ENCODE results near the gene TCF12. TPM values are rescaled to one million over a fixed set of nuclear protein-coding genes. Genes with fewer than 3 reads are reported as not detected.

Gene TCF12
- total and polyA plus RNA-seq, 2 of the 8 experiments (the other 6 are each of a cell fraction or from before 2014, with no cell fraction given) = 85.8 to 101 TPM

DNA sequence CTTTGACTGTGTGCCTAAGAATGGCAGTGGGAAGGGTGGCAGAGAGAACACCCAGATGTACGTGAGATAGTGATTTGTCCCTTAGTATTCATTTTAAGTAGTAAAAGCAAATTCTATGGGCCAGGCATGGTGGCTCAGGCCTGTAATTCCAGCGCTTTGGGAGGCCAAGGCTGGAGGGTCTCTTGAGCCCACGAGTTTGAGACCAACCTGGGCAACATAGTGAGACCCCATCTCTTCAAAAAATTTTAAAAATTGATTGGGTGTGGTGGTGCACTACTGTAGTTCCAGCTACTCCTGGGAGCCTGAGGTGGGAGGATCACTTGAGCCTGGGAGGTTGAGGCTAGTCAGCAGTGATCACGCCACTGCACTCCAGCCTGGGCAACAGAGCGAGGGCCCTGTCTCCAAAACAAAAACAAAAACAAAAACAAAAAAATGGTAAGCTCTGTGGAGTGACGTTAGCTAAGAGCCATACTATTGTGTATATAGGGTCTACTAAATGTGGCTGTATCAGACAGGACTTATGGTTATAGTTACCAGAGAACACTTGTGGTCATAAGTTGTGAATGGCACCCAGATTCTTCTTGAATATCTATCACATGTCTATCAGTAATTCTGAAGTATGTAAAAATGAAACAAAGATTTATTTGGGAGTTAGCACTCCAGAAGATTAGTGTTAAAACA, 171.5 kb downstream of the TCF12 start (continued):
- TF ChIP-seq EP300 (IDR thresholded peaks at IDR 0.05; ENCODE audit: borderline replicate concordance in 1 of 2, low read depth in 2 of 2, low read length in 2 of 2) (no peak), YY1 (IDR thresholded peaks at IDR 0.05; ENCODE audit: low read depth, low read length) (no peak)
